ENCODE data around the gene PPP6R1. TPM values are rescaled to one million over a fixed set of nuclear protein-coding genes. Genes with fewer than 3 reads are reported as not detected.

Gene PPP6R1
- total and polyA plus RNA-seq, 2 of the 13 experiments (the other 11 are each of a cell fraction or from before 2014, with no cell fraction given): 25.8 to 54.0 TPM

DNA sequence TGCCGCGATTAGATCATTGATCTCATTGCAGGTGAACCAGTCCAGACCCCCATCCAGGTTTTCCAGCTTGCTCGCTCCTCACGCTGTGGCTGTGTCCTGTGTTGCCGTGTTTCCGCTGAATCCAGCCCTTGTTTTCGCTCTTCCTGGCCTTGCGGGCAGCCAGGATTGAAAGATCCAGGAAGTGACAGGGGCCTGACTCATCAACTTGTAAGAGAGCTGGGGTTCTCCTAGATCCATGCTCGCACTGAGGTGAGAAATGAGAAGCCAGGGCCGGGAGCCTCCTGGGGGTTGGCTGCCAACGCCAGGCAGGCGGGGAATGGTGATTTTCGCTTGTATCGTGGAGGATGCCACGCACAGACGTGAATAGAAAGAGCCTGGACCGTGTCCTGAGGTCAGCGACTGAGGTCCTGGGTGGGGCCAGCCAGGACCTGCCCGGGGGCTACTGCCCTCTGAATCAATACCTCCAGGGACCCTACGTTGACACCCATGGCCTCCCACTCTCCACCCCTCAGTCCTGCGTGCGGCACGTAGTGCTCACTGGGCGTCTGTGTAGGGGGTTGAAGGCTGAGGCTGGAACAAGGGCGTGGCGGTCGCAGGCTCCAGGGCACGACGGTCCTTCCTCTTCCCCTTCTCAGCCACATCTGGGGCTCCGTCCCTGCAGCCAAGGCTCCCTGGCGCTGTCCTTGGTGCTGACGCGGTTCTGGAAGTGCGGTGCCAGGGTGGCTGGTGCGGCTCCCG lies 42.2 kb downstream of the PPP6R1 start (continued):
- TF ChIP-seq E2F2 (CRISPR knock-in tag; IDR thresholded peaks at IDR 0.05; ENCODE audit: borderline replicate concordance): peak; percentile 96; the same call in 1 of the 2 replicates
- TF ChIP-seq ZNF574 (CRISPR knock-in tag; IDR thresholded peaks at IDR 0.05): peak; percentile 92
- TF ChIP-seq ZNF20 (CRISPR knock-in tag; IDR thresholded peaks at IDR 0.05): 0 out of 2 replicates have a peak, but pooled peaks have one; percentile 49
- TF ChIP-seq ZNF224 (CRISPR knock-in tag; IDR thresholded peaks at IDR 0.05): 0 out of 2 replicates have a peak, but pooled peaks have one; percentile 16
- TF ChIP-seq, protein P1, sequence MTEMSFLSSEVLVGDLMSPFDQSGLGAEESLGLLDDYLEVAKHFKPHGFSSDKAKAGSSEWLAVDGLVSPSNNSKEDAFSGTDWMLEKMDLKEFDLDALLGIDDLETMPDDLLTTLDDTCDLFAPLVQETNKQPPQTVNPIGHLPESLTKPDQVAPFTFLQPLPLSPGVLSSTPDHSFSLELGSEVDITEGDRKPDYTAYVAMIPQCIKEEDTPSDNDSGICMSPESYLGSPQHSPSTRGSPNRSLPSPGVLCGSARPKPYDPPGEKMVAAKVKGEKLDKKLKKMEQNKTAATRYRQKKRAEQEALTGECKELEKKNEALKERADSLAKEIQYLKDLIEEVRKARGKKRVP (CRISPR knock-in tag; IDR thresholded peaks at IDR 0.05): no peak; a peak in 1 of 4 replicates
- TF ChIP-seq ZNF280B (CRISPR knock-in tag; IDR thresholded peaks at IDR 0.05; ENCODE audit: borderline replicate concordance): peak; percentile 86
- peak; percentile 97; the same call in 1 of the 2 replicates for TF ChIP-seq CHCHD3 (CRISPR knock-in tag; IDR thresholded peaks at IDR 0.05)
- TF ChIP-seq, protein P2, sequence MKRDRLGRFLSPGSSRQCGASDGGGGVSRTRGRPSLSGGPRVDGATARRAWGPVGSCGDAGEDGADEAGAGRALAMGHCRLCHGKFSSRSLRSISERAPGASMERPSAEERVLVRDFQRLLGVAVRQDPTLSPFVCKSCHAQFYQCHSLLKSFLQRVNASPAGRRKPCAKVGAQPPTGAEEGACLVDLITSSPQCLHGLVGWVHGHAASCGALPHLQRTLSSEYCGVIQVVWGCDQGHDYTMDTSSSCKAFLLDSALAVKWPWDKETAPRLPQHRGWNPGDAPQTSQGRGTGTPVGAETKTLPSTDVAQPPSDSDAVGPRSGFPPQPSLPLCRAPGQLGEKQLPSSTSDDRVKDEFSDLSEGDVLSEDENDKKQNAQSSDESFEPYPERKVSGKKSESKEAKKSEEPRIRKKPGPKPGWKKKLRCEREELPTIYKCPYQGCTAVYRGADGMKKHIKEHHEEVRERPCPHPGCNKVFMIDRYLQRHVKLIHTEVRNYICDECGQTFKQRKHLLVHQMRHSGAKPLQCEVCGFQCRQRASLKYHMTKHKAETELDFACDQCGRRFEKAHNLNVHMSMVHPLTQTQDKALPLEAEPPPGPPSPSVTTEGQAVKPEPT (CRISPR knock-in tag; IDR thresholded peaks at IDR 0.05; ENCODE audit: low read depth): 0 out of 2 replicates have a peak, but pooled peaks have one; percentile 45
- peak; percentile 72 for TF ChIP-seq ZNF234 (CRISPR knock-in tag; conservative IDR thresholded peaks at IDR 0.05)
- peak; percentile 95 for TF ChIP-seq MIXL1 (CRISPR knock-in tag; IDR thresholded peaks at IDR 0.05)
- TF ChIP-seq GFI1 (CRISPR knock-in tag; IDR thresholded peaks at IDR 0.05; ENCODE audit: borderline replicate concordance): peak; percentile 61
- TF ChIP-seq ZNF674 (CRISPR knock-in tag; IDR thresholded peaks at IDR 0.05; ENCODE audit: low read depth): no peak
- TF ChIP-seq ZNF737 (CRISPR knock-in tag; IDR thresholded peaks at IDR 0.05; ENCODE audit: borderline replicate concordance): peak; percentile 72; the same call in 1 of the 2 replicates
- TF ChIP-seq GATAD2A (CRISPR knock-in tag; IDR thresholded peaks at IDR 0.05): peak; percentile 89
- TF ChIP-seq NAIF1 (CRISPR knock-in tag; IDR thresholded peaks at IDR 0.05; ENCODE audit: borderline replicate concordance): peak; percentile 90
- peak; percentile 78; the same call in 1 of the 2 replicates for TF ChIP-seq HOXA9 (CRISPR knock-in tag; IDR thresholded peaks at IDR 0.05; ENCODE audit: borderline replicate concordance)
